GM19023 (cell line): Measurements from ENCODE around the gene TECTB.

Experiments
- ATAC-seq: cut with Tn5 transposase; IDR thresholded peaks from one replicate; pipeline ENCODE4 v1.9.1; 2021; ENCODE audit warnings: mild to moderate bottlenecking, moderate library complexity; ENCODE audit not compliant: unreplicated experiment

Gene TECTB

DNA sequence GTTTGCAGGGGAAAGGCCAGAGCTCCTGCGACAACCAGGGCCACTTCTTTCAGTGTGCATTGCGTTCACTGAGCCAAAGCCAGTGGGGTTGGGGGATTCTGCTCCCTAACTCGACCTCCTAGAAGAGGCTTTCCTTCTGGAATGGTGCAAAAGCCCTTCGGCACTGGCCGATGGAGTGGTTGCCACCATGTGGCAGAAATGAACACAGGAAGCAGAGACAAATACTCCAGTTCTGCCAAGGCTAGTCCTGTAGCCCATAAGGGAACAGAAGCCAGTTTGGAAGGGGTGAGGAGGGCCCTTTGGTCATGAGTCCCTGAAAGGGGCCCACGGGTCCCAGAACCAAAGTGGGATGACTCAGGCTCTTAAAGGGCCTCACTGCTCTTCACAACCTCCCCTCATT lies 61.1 kb downstream of the TECTB start:
- no peak for ATAC-seq

DNA sequence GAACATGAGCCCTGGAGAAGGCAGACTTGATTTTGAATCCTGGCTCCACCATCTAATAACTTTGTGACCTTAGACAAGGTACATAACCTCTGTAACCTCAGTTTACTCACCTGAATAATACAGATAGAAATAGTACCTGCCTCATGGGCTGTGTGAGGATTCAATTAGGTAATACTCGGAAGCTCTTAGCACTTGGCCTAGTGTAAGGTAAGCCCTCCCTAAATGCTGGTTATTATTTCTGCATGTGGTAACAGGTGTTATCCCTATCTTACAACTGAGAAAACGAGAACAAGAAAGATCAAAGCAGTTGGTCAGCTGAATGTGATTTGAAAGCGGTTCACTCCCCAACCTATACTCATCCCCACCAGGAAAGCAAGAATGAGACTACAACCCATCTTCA lies 62.0 kb downstream of the TECTB start:
- ATAC-seq = no peak

DNA sequence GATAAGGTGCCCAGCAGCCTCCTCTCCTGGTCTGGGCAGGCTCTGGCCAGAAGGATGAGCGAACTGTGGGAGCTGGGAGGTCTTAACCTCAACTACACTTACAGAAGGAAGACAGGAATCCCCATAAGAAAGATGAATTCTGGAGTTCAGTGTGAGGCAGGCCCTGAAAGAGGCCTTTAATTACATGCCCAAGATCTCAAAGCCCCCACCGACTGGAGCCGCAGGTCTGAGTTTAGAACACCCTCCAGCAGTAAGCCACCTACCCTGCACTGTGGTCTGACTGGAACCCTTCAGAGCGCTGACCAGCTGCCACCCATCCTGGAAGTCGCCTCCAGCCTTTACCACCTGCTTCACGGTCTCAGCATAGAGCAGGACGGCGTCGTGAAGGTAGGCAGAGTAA lies 62.5 kb downstream of the TECTB start:
- ATAC-seq = no peak

DNA sequence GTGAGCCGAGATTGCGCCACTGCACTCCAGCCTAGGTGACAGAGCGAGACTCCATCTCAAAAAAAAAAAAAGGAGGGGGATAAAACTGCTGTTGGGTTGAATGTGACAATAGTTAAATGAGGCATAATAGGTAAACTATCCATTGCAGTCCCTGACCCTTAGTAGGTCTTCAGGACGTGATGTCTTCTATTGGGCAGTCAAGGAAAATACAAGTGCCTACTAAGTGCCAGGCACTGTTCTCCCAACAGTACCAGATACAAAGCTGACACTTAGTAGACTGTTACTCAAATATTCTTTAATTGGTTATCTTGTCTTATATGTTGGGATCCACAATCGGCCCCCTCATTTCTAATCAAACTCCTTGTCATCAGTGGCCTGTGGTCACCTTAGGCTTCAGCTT lies 63.6 kb downstream of the TECTB start:
- ATAC-seq = no peak

DNA sequence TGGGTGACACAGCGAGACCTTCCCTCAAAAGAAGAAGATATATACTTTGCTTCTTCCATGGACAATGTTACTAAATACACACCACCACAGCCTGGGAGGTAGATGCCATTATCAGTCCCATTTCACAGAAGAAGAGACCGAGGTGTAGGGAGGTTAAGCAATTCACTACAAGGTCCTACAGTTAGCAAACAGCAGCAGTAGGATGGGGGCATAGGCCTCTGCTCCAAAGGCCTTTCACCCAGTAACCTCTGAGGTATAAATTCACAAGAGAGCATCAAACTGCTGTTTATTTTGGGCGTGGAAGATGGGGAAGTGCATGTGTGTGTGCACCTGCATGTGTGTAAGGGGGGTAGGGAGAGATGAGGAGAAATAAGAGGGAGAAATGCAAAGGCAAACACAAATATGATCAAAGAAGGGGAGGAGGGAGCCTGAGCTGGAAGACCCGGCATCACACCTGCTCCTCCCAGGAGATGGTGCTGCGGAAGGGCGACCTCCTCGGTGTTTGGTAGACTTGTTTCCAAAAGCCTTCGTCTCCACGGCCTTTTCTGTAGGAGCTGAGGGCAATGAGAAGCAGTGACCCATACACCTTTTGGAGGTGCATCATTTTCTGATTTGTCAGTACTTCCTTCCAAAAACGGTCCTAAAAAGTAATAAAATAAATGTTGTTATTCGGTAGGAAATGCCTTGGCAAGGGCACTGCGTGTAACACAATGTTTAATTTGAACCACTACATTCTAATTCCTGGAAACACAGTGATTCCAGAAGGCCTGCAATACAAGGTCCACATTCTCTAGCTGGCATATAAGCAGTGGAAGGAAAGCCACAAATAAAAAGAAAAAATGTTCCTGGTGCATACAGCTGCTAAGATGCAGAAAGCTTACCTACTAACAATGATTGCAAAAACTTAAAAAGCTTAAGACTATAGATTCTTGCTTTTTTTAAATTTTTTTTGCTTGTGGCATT lies 64.8 kb downstream of the TECTB start:
- ATAC-seq = no peak

DNA sequence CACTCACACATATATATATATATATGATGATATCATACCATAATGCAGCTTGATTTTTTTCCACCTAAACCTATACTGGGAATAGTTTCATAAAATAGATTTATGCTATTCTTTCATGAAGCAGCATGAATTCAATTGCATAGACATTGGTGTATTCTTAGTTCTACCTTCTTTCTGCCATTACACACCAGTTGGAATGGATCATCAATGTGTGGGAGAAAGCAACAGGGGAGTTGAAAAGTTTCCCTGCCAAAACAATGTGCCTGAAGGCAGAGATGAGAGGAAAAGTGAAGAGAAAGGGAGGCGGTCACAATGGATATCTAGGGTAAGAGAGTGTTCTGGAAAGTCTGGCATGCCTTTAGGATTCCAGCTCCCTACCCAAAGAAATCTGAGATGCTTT lies 65.6 kb downstream of the TECTB start:
- ATAC-seq = no peak

DNA sequence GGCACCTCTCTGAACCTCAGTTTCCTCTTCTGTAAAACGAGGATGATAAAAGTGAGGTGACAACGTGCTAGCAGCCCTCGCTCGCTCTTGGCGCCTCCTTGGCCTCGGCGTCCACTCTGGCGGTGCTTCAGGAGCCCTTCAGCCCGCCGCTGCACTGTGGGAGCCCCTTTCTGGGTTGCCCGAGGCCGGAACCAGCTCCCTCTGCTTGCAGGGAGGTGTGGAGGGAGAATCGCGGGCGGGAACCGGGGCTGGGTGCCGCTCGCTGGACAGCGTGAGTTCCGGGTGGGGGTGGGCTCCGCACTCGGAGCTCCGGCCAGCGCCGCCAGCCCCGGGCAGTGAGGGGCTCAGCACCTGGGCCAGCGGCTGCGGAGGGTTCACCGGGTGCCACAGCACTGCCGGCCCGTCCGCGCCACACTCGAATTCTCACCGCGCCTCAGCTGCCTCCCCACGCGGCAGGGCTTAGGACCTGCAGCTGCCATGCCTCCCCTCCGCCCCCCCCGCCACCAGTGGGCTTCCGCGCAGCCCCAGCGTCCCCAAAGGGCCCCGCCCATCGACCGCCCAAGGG lies 66.4 kb downstream of the TECTB start:
- ATAC-seq = no peak

DNA sequence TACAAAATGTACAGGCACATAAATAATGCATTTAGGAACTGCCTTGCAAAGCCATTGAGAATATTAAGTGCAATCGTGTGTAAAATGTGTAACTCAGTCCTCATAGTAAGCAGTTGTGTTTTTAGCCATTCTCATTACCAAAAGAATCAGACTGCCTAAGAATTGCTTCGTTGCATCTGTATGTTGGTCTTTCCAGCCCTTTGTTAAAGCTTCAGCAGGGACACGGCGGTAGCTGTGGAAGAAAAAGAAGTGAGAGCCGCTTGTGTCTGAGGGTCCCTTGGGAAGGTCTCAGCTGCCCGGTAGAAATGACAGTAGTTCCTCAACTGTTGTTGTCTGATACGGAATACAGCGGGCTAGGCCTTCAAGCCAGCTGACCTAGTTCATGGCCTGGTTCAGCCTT lies 67.9 kb downstream of the TECTB start:
- ATAC-seq = no peak

DNA sequence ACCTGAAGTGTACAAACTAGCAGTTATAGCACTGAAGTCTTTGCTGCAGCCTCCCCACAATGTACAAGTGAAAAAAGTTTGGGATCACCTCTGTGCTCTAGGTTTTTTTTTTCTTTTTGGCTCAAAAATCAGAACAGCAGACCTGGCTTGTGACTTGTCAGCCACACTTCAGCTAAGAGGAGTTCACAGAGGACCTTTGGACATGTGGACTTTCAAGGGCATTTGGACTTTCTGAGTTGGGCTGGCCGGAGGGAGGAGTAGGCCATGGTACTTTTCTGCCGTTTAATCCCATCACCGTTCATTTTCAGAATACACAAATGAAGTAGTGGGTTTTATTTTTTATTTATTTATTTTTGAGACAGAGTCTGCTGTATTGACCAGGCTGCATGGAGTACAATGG lies 68.8 kb downstream of the TECTB start:
- ATAC-seq = no peak

DNA sequence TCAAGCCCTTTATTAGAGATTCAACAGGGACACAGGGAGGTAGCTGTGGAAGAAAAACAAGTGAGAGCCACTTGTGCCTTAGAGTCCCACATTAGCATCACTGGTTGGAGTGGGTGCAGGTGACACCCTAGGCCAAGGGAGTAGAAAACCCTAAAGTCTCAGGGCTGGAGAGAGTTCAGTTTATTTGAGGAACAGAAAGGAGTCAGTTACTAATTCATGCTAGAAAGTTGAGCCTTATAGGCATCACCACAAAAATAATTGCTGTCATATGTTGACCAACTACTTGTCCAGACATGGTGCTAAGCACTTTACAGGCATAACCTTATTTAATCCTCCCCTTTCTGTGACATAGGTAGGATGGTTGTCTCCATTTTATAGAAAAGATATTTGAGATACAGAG lies 69.8 kb downstream of the TECTB start:
- ATAC-seq = no peak
